ENCODE results near the gene NPTX1. TPM values are rescaled to one million over a fixed set of nuclear protein-coding genes. Genes with fewer than 3 reads are reported as not detected.

Gene NPTX1
- total RNA-seq, 1 donor: under 0.01 TPM

DNA sequence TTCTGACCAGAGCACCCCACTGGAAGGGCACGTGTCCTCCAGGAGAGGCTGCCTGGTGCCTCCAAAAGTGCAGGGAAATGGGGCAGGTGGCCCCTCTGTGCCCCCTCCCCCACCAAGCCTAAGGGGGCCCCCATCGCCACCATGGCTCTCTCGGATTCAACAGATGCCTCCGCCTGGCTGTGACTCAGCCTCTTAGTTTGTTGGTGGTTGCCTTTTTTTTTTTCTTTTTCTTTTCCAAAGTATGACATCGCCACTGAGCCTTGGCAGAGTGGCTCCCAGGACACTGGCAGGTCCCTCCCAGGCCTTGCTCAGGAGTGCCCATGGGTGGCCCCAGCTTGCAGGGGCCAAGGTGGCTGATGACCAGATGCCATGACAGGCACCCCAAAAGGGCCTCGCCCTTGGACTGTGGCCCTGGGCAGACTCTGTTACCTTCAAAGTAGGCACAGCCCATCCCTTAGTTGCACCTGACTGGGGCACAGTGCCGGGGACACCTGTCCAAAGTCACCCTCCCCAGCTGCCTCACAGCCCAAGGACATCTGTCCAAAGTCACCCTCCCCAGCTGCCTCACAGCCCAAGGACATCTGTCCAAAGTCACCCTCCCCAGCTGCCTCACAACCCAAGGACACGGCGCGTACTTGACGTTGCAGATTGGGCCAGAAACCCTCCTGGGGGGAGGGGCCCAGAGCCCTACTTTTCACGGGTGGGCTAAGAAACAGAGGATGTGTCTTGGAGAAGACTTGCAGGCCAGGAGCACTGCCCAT, 29.6 kb downstream of the NPTX1 start:
- H3K27me3 ChIP-seq (ENCODE audit: insufficient read depth, low read length): peaks cover 11% of the 10 kb centered on the region
- no peak overlapping the region for H3K4me2 ChIP-seq (ENCODE audit: insufficient read depth, low read length)
- no peak overlapping the region for H3K4me3 ChIP-seq (ENCODE audit: insufficient read depth, low read length)
- H4K20me1 ChIP-seq (ENCODE audit: insufficient read depth, low read length): no peaks in the 10 kb centered on the region
- no peak for DNase-seq (ENCODE audit: insufficient read length, low spot score, missing footprints)
- no peaks in the 10 kb centered on the region for H3K4me1 ChIP-seq (ENCODE audit: insufficient read depth, low read length)
- H2AFZ ChIP-seq (ENCODE audit: low read length): no peak overlapping the region
- no peak overlapping the region for H3K27ac ChIP-seq (ENCODE audit: low read depth, low read length)
- H3K79me2 ChIP-seq (ENCODE audit: insufficient read depth, low read length): no peaks in the 10 kb centered on the region
- H3K9me3 ChIP-seq (ENCODE audit: low read depth, low read length): no peaks in the 10 kb centered on the region
- TF ChIP-seq, protein P1, sequence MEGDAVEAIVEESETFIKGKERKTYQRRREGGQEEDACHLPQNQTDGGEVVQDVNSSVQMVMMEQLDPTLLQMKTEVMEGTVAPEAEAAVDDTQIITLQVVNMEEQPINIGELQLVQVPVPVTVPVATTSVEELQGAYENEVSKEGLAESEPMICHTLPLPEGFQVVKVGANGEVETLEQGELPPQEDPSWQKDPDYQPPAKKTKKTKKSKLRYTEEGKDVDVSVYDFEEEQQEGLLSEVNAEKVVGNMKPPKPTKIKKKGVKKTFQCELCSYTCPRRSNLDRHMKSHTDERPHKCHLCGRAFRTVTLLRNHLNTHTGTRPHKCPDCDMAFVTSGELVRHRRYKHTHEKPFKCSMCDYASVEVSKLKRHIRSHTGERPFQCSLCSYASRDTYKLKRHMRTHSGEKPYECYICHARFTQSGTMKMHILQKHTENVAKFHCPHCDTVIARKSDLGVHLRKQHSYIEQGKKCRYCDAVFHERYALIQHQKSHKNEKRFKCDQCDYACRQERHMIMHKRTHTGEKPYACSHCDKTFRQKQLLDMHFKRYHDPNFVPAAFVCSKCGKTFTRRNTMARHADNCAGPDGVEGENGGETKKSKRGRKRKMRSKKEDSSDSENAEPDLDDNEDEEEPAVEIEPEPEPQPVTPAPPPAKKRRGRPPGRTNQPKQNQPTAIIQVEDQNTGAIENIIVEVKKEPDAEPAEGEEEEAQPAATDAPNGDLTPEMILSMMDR (IDR thresholded peaks at IDR 0.05; ENCODE audit: extremely low read depth, low read depth, low read length): no peak
- no peaks in the 10 kb centered on the region for H3K36me3 ChIP-seq (ENCODE audit: insufficient read depth, low read length)

DNA sequence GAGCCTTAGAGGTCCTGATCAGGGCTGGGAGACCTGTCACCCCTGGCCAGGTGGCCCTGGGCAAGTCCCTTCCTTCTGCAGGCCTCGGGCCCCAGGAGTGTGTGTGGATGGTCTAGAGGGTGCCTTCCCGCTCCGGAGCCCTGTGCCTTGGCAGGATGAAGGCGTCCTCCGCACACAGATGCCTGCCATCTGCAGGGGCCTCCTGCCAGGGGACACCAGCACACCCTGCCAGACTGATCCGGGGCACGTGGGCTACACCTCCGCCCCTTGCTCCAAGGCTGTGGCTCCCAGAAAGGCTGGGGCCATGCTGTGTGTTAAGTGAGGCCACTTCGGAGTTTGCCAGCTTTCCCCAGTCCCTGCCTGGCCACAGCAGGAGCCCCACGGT, 30.7 kb downstream of the NPTX1 start:
- H3K4me1 ChIP-seq (ENCODE audit: insufficient read depth, low read length): no peaks in the 10 kb centered on the region
- no peak overlapping the region for H3K27ac ChIP-seq (ENCODE audit: low read depth, low read length)
- TF ChIP-seq, protein P1 (IDR thresholded peaks at IDR 0.05; ENCODE audit: extremely low read depth, low read depth, low read length): no peak
- H3K4me3 ChIP-seq (ENCODE audit: insufficient read depth, low read length): no peak overlapping the region
- H3K36me3 ChIP-seq (ENCODE audit: insufficient read depth, low read length): no peaks in the 10 kb centered on the region
- no peaks in the 10 kb centered on the region for H3K9me3 ChIP-seq (ENCODE audit: low read depth, low read length)
- H3K79me2 ChIP-seq (ENCODE audit: insufficient read depth, low read length): no peaks in the 10 kb centered on the region
- H3K27me3 ChIP-seq (ENCODE audit: insufficient read depth, low read length): peaks cover 12% of the 10 kb centered on the region
- H2AFZ ChIP-seq (ENCODE audit: low read length): no peak overlapping the region
- H3K4me2 ChIP-seq (ENCODE audit: insufficient read depth, low read length): no peak overlapping the region
- DNase-seq (ENCODE audit: insufficient read length, low spot score, missing footprints): no peak
- H4K20me1 ChIP-seq (ENCODE audit: insufficient read depth, low read length): peaks cover 5% of the 10 kb centered on the region

DNA sequence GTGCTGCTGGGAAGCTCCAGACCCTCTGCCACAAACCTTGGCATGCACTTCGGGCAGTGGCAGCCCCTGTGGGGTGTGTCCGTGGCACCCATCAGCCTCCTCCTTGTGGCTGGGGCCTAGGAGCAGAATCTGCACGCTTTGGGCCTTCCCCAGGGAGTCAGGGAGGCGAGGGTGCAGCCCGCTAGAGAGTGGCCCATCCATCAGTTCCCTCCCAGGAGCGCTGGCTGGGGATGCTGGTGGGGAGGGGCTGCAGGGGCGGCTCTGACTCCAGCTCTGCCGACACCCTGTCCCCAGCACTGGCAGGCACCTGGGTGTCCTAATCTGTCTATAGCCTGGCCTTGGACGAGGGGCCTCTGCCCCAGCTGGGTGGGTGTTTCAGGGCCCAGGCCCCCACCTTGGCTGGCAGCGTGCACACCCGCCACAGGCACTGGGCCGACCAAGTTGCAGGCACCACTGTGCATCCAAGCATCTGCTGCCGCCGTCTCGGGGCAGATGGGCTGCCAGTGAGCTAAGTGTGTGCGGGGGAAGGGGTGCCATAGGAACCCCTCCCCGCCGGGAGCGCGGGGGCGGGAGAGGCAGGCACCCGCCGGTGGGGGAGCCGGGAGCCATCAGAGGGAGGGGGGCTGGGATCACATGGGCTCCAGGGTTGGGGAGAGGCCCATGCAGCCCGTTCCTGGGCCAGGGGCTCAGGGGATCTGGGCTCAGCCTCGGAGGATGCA, 31.2 kb downstream of the NPTX1 start:
- Histone ChIP-seq H3K4me1 (ENCODE audit: insufficient read depth, low read length) (no peaks in the 10 kb centered on the region), H3K27me3 (ENCODE audit: insufficient read depth, low read length) (peaks cover 12% of the 10 kb centered on the region), H2AFZ (ENCODE audit: low read length) (no peak overlapping the region), H3K36me3 (ENCODE audit: insufficient read depth, low read length) (no peaks in the 10 kb centered on the region), H3K27ac (ENCODE audit: low read depth, low read length) (no peak overlapping the region), H3K4me2 (ENCODE audit: insufficient read depth, low read length) (no peak overlapping the region), H3K79me2 (ENCODE audit: insufficient read depth, low read length) (no peaks in the 10 kb centered on the region), H3K4me3 (ENCODE audit: insufficient read depth, low read length) (no peak overlapping the region), H3K9me3 (ENCODE audit: low read depth, low read length) (no peaks in the 10 kb centered on the region), H4K20me1 (ENCODE audit: insufficient read depth, low read length) (peaks cover 5% of the 10 kb centered on the region)
- no peak for DNase-seq (ENCODE audit: insufficient read length, low spot score, missing footprints)
- TF ChIP-seq, protein P1 (IDR thresholded peaks at IDR 0.05; ENCODE audit: extremely low read depth, low read depth, low read length): no peak

DNA sequence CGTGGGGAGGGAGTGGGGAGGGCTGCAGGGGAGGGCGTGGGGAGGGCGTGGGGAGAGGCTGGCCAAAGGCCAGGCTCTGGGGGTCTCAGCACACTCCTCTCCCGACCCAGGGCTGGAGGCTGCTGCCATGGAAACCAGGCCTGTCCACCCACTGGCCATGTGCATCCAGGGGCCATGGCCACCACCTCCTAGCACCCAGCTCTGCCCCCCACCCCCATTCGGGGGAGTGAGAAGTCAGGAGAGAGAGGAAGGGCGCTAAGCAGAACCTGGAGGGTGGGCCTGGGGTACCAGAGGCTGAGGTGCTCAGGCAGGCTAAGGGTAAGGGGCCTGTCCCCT, 31.8 kb downstream of the NPTX1 start:
- no peaks in the 10 kb centered on the region for H3K36me3 ChIP-seq (ENCODE audit: insufficient read depth, low read length)
- H3K4me3 ChIP-seq (ENCODE audit: insufficient read depth, low read length): no peak overlapping the region
- TF ChIP-seq, protein P1 (IDR thresholded peaks at IDR 0.05; ENCODE audit: extremely low read depth, low read depth, low read length): no peak
- H3K27ac ChIP-seq (ENCODE audit: low read depth, low read length): no peak overlapping the region
- H3K9me3 ChIP-seq (ENCODE audit: low read depth, low read length): no peaks in the 10 kb centered on the region
- no peaks in the 10 kb centered on the region for H3K79me2 ChIP-seq (ENCODE audit: insufficient read depth, low read length)
- H4K20me1 ChIP-seq (ENCODE audit: insufficient read depth, low read length): peaks cover 5% of the 10 kb centered on the region
- no peak overlapping the region for H2AFZ ChIP-seq (ENCODE audit: low read length)
- H3K4me2 ChIP-seq (ENCODE audit: insufficient read depth, low read length): no peak overlapping the region
- H3K27me3 ChIP-seq (ENCODE audit: insufficient read depth, low read length): peaks cover 12% of the 10 kb centered on the region
- DNase-seq (ENCODE audit: insufficient read length, low spot score, missing footprints): no peak
- no peaks in the 10 kb centered on the region for H3K4me1 ChIP-seq (ENCODE audit: insufficient read depth, low read length)

All from osteoblast (primary cell).